HEK293T (cell line): ENCODE measurements around the gene PPFIBP2.

Source experiments
- ARNT ChIP-seq: fragments of 450-650 bp; IDR thresholded peaks from 2 replicates; pipeline ENCODE4 v1.6.1; 2017; ENCODE audit warnings: mild to moderate bottlenecking
- BHLHE40 ChIP-seq: fragments of 450-650 bp; IDR thresholded peaks from 2 replicates; pipeline ENCODE4 v1.6.1; 2016; ENCODE audit warnings: mild to moderate bottlenecking, moderate library complexity, borderline replicate concordance
- ELF4 ChIP-seq: fragments of 450-650 bp; IDR thresholded peaks from 2 replicates; pipeline ENCODE4 v1.6.1; 2017; ENCODE audit warnings: antibody characterized with exemption
- FOXA1 ChIP-seq: fragments of 450-650 bp; IDR thresholded peaks from 2 replicates; pipeline ENCODE4 v1.6.1; 2016; ENCODE audit warnings: mild to moderate bottlenecking
- FOXM1 ChIP-seq: fragments of 450-650 bp; IDR thresholded peaks from 2 replicates; pipeline ENCODE4 v1.6.1; 2017; ENCODE audit warnings: mild to moderate bottlenecking, borderline replicate concordance
- HDGF ChIP-seq: fragments of 450-650 bp; IDR thresholded peaks from 2 replicates; pipeline ENCODE4 v1.6.1; 2017; ENCODE audit warnings: antibody characterized with exemption, borderline replicate concordance
- L3MBTL2 ChIP-seq: fragments of 450-650 bp; conservative IDR thresholded peaks from 2 replicates; pipeline ENCODE4 v1.6.1; 2016; ENCODE audit warnings: mild to moderate bottlenecking
- NFRKB ChIP-seq: fragments of 450-650 bp; IDR thresholded peaks from 2 replicates; pipeline ENCODE4 v1.6.1; 2016; ENCODE audit warnings: mild to moderate bottlenecking, moderate library complexity
- SP1 ChIP-seq: fragments of 450-650 bp; IDR thresholded peaks from 2 replicates; pipeline ENCODE4 v1.6.1; 2017
- ZNF384 ChIP-seq: fragments of 450-650 bp; IDR thresholded peaks from 2 replicates; pipeline ENCODE4 v1.6.1; 2016
- TF ChIP-seq, protein P1 (sequence below): fragments of 450-650 bp; IDR thresholded peaks from 2 replicates; pipeline ENCODE4 v1.6.1; 2016

DNA sequence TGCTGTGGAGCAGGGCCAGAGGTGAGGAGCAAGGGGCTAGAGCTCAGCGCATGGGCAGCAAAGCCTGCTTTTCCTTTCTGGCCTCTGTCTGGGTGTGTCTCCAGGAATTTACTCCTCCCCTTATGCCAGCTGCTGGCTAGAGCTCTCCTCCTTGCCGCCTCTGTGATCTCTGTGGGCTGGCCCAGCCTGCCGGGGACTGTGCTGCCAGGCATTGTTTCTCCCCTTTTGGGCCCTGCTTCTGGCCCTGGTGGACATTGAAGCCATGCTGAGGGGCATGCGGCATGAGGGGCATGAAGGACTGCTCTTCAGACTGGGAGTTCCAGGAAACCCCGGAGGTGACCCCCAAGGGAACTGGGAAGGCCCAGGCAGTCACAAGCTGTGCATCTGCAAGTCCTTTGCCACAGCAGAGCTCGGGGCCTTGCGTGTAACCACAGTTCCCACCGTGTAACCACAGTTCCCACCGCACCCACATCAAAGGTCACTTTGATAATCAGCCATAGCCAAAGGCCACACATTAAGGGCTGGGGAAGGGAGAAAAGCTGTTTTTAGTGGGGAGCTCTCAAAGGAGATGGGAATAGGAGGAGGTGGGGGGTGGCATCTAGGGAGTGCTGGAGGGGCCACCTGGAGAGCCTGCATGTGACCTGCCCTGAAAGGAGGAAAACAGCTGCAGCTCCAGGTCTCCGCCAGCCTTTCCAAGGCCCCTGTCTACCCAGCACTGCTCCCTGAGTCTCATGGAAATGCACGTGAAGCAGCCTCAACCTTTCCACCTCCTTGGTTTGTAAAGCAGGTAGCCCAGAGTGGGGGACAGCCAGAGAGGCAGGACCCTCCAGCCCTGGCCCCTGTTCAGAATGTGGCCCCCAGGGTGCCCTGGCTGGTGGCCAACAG is 62.3 kb downstream of the PPFIBP2 start:
- TF ChIP-seq ARNT (no peak), ELF4 (no peak), SP1 (no peak), ZNF384 (no peak), L3MBTL2 (no peak), FOXM1 (no peak), BHLHE40 (no peak), FOXA1 (no peak), HDGF (no peak), NFRKB (no peak)
- TF ChIP-seq, protein P1, sequence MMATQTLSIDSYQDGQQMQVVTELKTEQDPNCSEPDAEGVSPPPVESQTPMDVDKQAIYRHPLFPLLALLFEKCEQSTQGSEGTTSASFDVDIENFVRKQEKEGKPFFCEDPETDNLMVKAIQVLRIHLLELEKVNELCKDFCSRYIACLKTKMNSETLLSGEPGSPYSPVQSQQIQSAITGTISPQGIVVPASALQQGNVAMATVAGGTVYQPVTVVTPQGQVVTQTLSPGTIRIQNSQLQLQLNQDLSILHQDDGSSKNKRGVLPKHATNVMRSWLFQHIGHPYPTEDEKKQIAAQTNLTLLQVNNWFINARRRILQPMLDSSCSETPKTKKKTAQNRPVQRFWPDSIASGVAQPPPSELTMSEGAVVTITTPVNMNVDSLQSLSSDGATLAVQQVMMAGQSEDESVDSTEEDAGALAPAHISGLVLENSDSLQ, result no peak
